Astrocyte of the cerebellum (primary cell): ENCODE measurements around the gene NUP98.

Experiments used
- DNase-seq: peaks from one replicate; pipeline ENCODE4 v3.0.0-alpha.2; 2011; ENCODE audit warnings: low read depth
- H3K4me3 ChIP-seq: 2 replicates; pipeline ENCODE4 v1.5.1; 2011; ENCODE audit warnings: mild to moderate bottlenecking, low read depth, low read length, moderate library complexity
- CTCF ChIP-seq: IDR thresholded peaks from 2 replicates; pipeline ENCODE4 v1.5.1; 2012; ENCODE audit warnings: low read length, low read depth, moderate library complexity, mild to moderate bottlenecking; ENCODE audit errors: missing control alignments
- in situ Hi-C: cut with HindIII; loops from 2 replicates; pipeline ENCODE4 v1.10.0; 2017; ENCODE audit warnings: low sequenced_read_pairs

The NUP98 gene

GRCh38 chr11:3638513-3638912 is 158.8 kb downstream of the NUP98 start:
- TF ChIP-seq CTCF, result no peak
- DNase-seq, result no peak
- in situ Hi-C loops, result no loop called here
- H3K4me3 ChIP-seq, result no peak overlapping the region

GRCh38 chr11:3637201-3637600 is 160.2 kb downstream of the NUP98 start:
- in situ Hi-C loops, result no loop called here
- H3K4me3 ChIP-seq, result no peak overlapping the region
- TF ChIP-seq CTCF, result no peak
- no peak for DNase-seq

- H3K4me3 ChIP-seq, result no peak overlapping the region
- in situ Hi-C loops, result no loop called here
- DNase-seq, result no peak
- TF ChIP-seq CTCF, result no peak
These were observed 161.5 kb downstream of the NUP98 start for GRCh38 chr11:3635641-3636375.

- in situ Hi-C loops, result loop anchor here (5.0 kb wide), 1 partner anchor 50 kb away; no protein-coding TSS in a partner anchor
- H3K4me3 ChIP-seq, result no peak overlapping the region
- DNase-seq, result no peak
- TF ChIP-seq CTCF, result no peak
These were observed 165.2 kb downstream of the NUP98 start for GRCh38 chr11:3632070-3632660.

GRCh38 chr11:3631331-3631730 is 166.0 kb downstream of the NUP98 start:
- H3K4me3 ChIP-seq, result no peak overlapping the region
- in situ Hi-C loops, result loop anchor here (5.0 kb wide), 1 partner anchor 51 kb away; no protein-coding TSS in a partner anchor
- DNase-seq, result no peak
- TF ChIP-seq CTCF, result no peak

- in situ Hi-C loops, result no loop called here
- DNase-seq, result no peak
- no peak for TF ChIP-seq CTCF
- H3K4me3 ChIP-seq, result no peak overlapping the region
These were observed 170.1 kb downstream of the NUP98 start for GRCh38 chr11:3627291-3627690.
